H1 (cell line): ENCODE measurements around the gene MAB21L3. TPM values are rescaled to one million over a fixed set of nuclear protein-coding genes. Genes with fewer than 3 reads are reported as not detected.

Experiments used
- CTCF ChIA-PET: fragments of 300-600 bp; sonication (Branson Sonifier 250); formaldehyde crosslinking; loops from one replicate; lab custom pipeline; 2021; ENCODE audit not compliant: partially characterized antibody; lab: Charles Lee
- POLR2A ChIA-PET: fragments of 300-600 bp; sonication (Branson Sonifier 250); formaldehyde crosslinking; loops from one replicate; lab custom pipeline; 2021; ENCODE audit warnings: inconsistent platforms; ENCODE audit not compliant: partially characterized antibody; lab: Charles Lee
- DNase-seq, 2 experiments: peaks; one replicate each; pipeline versions ENCODE4 v3.0.0 to v3.0.0-alpha.2; 2010 to 2022; ENCODE audit warnings: low spot score in 2 of 2, low read depth in 1 of 2, mixed read lengths in 1 of 2
- FAIRE-seq: peaks from 2 replicates; lab custom pipeline; 2011; peaks lifted over from hg19 to GRCh38; lab: Jason Lieb, UNC
- H2AFZ ChIP-seq: 2 replicates; pipeline ENCODE4 v1.8.1; 2012; ENCODE audit warnings: low read length, inconsistent platforms
- H2AK5ac ChIP-seq: 2 replicates; pipeline ENCODE4 v1.6.1; 2013; ENCODE audit warnings: low read depth, low read length
- H2BK120ac ChIP-seq: replicated peaks from 2 replicates; pipeline ENCODE3; 2013; ENCODE audit warnings: low read depth, low read length, inconsistent platforms
- H2BK12ac ChIP-seq: 2 replicates; pipeline ENCODE4 v1.6.1; 2013; ENCODE audit warnings: low read depth, low read length
- H2BK15ac ChIP-seq: 2 replicates; pipeline ENCODE4 v1.6.1; 2013; ENCODE audit warnings: low read length
- H2BK20ac ChIP-seq: 2 replicates; pipeline ENCODE4 v1.6.1; 2013; ENCODE audit warnings: low read length
- H2BK5ac ChIP-seq: 2 replicates; pipeline ENCODE4 v1.6.1; 2013; ENCODE audit warnings: low read depth, low read length
- H3K14ac ChIP-seq: 2 replicates; pipeline ENCODE4 v1.6.1; 2013; ENCODE audit warnings: inconsistent platforms; ENCODE audit not compliant: insufficient read length
- H3K18ac ChIP-seq: 2 replicates; pipeline ENCODE4 v1.6.1; 2013; ENCODE audit warnings: low read length; ENCODE audit errors: extremely low read depth
- H3K23ac ChIP-seq: 2 replicates; pipeline ENCODE4 v1.6.1; 2013; ENCODE audit warnings: inconsistent platforms; ENCODE audit not compliant: insufficient read length
- H3K23me2 ChIP-seq: 2 replicates; pipeline ENCODE4 v1.6.1; 2013; ENCODE audit warnings: low read depth, low read length
- H3K27ac ChIP-seq: 2 replicates; pipeline ENCODE4 v1.6.1; 2011; ENCODE audit warnings: low read depth, low read length, inconsistent platforms
- H3K27me3 ChIP-seq, 4 experiments: replicated peaks in 1 of 4; 1 replicate in 1 of 4; 2 replicates in 3 of 4; pipeline versions ENCODE4 v1.6.1 to v1.8.1; 2011 to 2013; ENCODE audit warnings: low read length in 3 of 4, mild to moderate bottlenecking in 3 of 4, inconsistent platforms in 2 of 4, mixed read lengths in 2 of 4, moderate library complexity in 1 of 4; ENCODE audit not compliant: control insufficient read depth in 3 of 4, insufficient read depth in 3 of 4; ENCODE audit errors: extremely low read depth in 1 of 4
- H3K36me3 ChIP-seq, 4 experiments: 2 replicates each; pipeline versions ENCODE4 v1.6.1 to v1.8.1; 2011 to 2013; ENCODE audit warnings: mild to moderate bottlenecking in 4 of 4, low read length in 3 of 4, moderate library complexity in 2 of 4, control low read depth in 1 of 4, inconsistent platforms in 1 of 4; ENCODE audit not compliant: insufficient read depth in 4 of 4, control insufficient read depth in 2 of 4
- H3K4ac ChIP-seq: replicated peaks from 2 replicates; pipeline ENCODE3; 2013; ENCODE audit warnings: low read length, low read depth, mixed read lengths, inconsistent platforms; ENCODE audit not compliant: insufficient read length
- H3K4me1 ChIP-seq, 4 experiments: replicated peaks in 1 of 4; 1 replicate in 1 of 4; 2 replicates in 3 of 4; pipeline versions ENCODE4 v1.6.1 to v1.8.1; 2011 to 2013; ENCODE audit warnings: low read length in 3 of 4, inconsistent platforms in 2 of 4, mixed read lengths in 1 of 4; ENCODE audit not compliant: insufficient read depth in 4 of 4, control insufficient read depth in 3 of 4
- H3K4me2 ChIP-seq, 2 experiments: 2 replicates each; pipeline versions ENCODE4 v1.6.1 to v1.8.1; 2011 to 2013; ENCODE audit warnings: low read depth in 2 of 2, low read length in 2 of 2, control low read depth in 1 of 2, inconsistent platforms in 1 of 2, mild to moderate bottlenecking in 1 of 2; ENCODE audit not compliant: insufficient read depth in 1 of 2
- H3K4me3 ChIP-seq, 4 experiments: fragments of 200-600, 300-600 bp in 1 of 4; sonication (generic), shearing (Covaris generic), sonication (Bioruptor Twin) in 1 of 4; 2 replicates each; pipeline versions ENCODE4 v1.5.1 to v1.8.1; 2011 to 2016; ENCODE audit warnings: low read length in 4 of 4, low read depth in 3 of 4, control low read depth in 2 of 4, inconsistent platforms in 2 of 4, mild to moderate bottlenecking in 2 of 4, mixed read lengths in 1 of 4, moderate library complexity in 1 of 4; ENCODE audit not compliant: insufficient read depth in 2 of 4; ENCODE audit errors: extremely low read depth in 1 of 4
- H3K56ac ChIP-seq: replicated peaks from 2 replicates; pipeline ENCODE3; 2013; ENCODE audit warnings: low read depth, mild to moderate bottlenecking, mixed read lengths, low read length, inconsistent platforms; ENCODE audit not compliant: insufficient read length
- H3K79me1 ChIP-seq: 2 replicates; pipeline ENCODE4 v1.6.1; 2013; ENCODE audit warnings: low read depth, low read length, control low read depth
- H3K79me2 ChIP-seq, 2 experiments: 2 replicates each; pipeline versions ENCODE4 v1.6.1 to v1.8.1; 2012 to 2013; ENCODE audit warnings: low read length in 2 of 2, mild to moderate bottlenecking in 2 of 2, inconsistent platforms in 1 of 2; ENCODE audit not compliant: insufficient read depth in 2 of 2, control insufficient read depth in 1 of 2
- H3K9ac ChIP-seq, 4 experiments: replicated peaks in 1 of 4; 1 replicate in 1 of 4; 2 replicates in 3 of 4; pipeline versions ENCODE4 v1.6.1 to v1.8.1; 2011 to 2013; ENCODE audit warnings: low read depth in 3 of 4, low read length in 3 of 4, control low read depth in 2 of 4, mild to moderate bottlenecking in 2 of 4, moderate library complexity in 2 of 4, inconsistent platforms in 1 of 4; ENCODE audit errors: extremely low read depth in 1 of 4
- H3K9me3 ChIP-seq, 2 experiments: 2 replicates each; pipeline versions ENCODE4 v1.6.1 to v1.8.1; 2012 to 2013; ENCODE audit warnings: mild to moderate bottlenecking in 2 of 2, moderate library complexity in 2 of 2, control low read depth in 1 of 2, inconsistent platforms in 1 of 2, low read depth in 1 of 2, low read length in 1 of 2, mixed read lengths in 1 of 2; ENCODE audit not compliant: insufficient read depth in 2 of 2
- H4K20me1 ChIP-seq, 2 experiments: replicated peaks in 1 of 2; 2 replicates each; pipeline versions ENCODE3 to v1.8.1; 2011 to 2013; ENCODE audit warnings: inconsistent platforms in 2 of 2, low read length in 2 of 2, mild to moderate bottlenecking in 1 of 2; ENCODE audit not compliant: insufficient read depth in 2 of 2, control insufficient read depth in 1 of 2
- H4K5ac ChIP-seq: 2 replicates; pipeline ENCODE4 v1.6.1; 2013; ENCODE audit warnings: low read length, low read depth, mixed read lengths, inconsistent platforms; ENCODE audit not compliant: insufficient read length
- H4K8ac ChIP-seq: 2 replicates; pipeline ENCODE4 v1.8.0; 2013; ENCODE audit warnings: mild to moderate bottlenecking, moderate library complexity, low read length, inconsistent platforms; ENCODE audit not compliant: insufficient read depth; ENCODE audit errors: extremely low read depth
- H4K91ac ChIP-seq: replicated peaks from 2 replicates; pipeline ENCODE3; 2013; ENCODE audit warnings: low read length, mixed read lengths, inconsistent platforms; ENCODE audit not compliant: insufficient read length
- CREB1 ChIP-seq: IDR thresholded peaks from 2 replicates; pipeline ENCODE4 v1.6.1; 2012; ENCODE audit warnings: inconsistent platforms
- NRF1 ChIP-seq: IDR thresholded peaks from 2 replicates; pipeline ENCODE4 v1.6.1; 2011; ENCODE audit warnings: mild to moderate bottlenecking, low read depth, low read length, improper control_type of control experiment
- PHF8 ChIP-seq: fragments of 200-600 bp; sonication (generic); conservative IDR thresholded peaks from 2 replicates; pipeline ENCODE4 v1.7.1; 2012; ENCODE audit warnings: low read depth, mild to moderate bottlenecking, inconsistent platforms, low read length, moderate library complexity
- POLR2A ChIP-seq, 2 experiments: IDR thresholded peaks; 1 replicate in 1 of 2; 2 replicates in 1 of 2; pipeline ENCODE4 v1.6.1; 2011; ENCODE audit warnings: low read depth in 2 of 2, low read length in 2 of 2, mild to moderate bottlenecking in 2 of 2; ENCODE audit errors: control extremely low read depth in 1 of 2
- RBBP5 ChIP-seq: IDR thresholded peaks from 2 replicates; pipeline ENCODE4 v1.7.1; 2012; ENCODE audit warnings: low read depth, mild to moderate bottlenecking, inconsistent platforms, low read length, moderate library complexity, borderline replicate concordance
- SRF ChIP-seq: IDR thresholded peaks from 2 replicates; pipeline ENCODE4 v1.6.1; 2011; ENCODE audit warnings: mild to moderate bottlenecking, low read depth, low read length, moderate library complexity
- TBP ChIP-seq: IDR thresholded peaks from 2 replicates; pipeline ENCODE4 v1.6.1; 2011; ENCODE audit warnings: low read depth, low read length, improper control_type of control experiment
- WGBS, 2 experiments: shearing (Covaris generic) in 1 of 2; methylation state at CpG; one replicate each; pipeline versions ENCODE4 v1.1.6 to v1.1.7; 2013 to 2015; ENCODE audit warnings: low lambda C conversion rate in 2 of 2, mixed read lengths in 2 of 2, inconsistent platforms in 1 of 2, low coverage in 1 of 2, missing lambda C conversion rate in 1 of 2; ENCODE audit not compliant: insufficient replicate concordance in 2 of 2, insufficient coverage in 1 of 2, insufficient read length in 1 of 2; ENCODE audit errors: extremely low coverage in 1 of 2, missing lambda C conversion rate in 1 of 2; 5-methylcytosine and 5-hydroxymethylcytosine counted together
- polyA plus RNA-seq, 7 experiments: library from polyadenylated mRNA; depleted of rRNA in 3 of 7; stranded (reverse) in 5 of 7; unstranded in 2 of 7; fragments of >200 nt in 5 of 7; fragments of 200-250 nt in 2 of 7; gene quantifications; 1 replicate in 5 of 7; 2 replicates in 1 of 7; 4 replicates in 1 of 7; pipeline versions ENCODE4 v1.2.1 to v1.2.3, GENCODE V29; 2011 to 2013; ENCODE audit warnings: missing spikeins in 2 of 7, mixed read lengths in 2 of 7
- total RNA-seq: library from RNA; stranded (reverse); fragmentation: NEBNext Ultra II Directional; extraction: Animal tissue kit (Norgen Biotek cat#: 25700); gene quantifications from 2 replicates; pipeline ENCODE4 v1.2.1, GENCODE V29; 2021

MAB21L3 gene
- total and polyA plus RNA-seq, 2 of the 8 experiments (the other 6 are each of a cell fraction or from before 2014, with no cell fraction given) = not detected

DNA sequence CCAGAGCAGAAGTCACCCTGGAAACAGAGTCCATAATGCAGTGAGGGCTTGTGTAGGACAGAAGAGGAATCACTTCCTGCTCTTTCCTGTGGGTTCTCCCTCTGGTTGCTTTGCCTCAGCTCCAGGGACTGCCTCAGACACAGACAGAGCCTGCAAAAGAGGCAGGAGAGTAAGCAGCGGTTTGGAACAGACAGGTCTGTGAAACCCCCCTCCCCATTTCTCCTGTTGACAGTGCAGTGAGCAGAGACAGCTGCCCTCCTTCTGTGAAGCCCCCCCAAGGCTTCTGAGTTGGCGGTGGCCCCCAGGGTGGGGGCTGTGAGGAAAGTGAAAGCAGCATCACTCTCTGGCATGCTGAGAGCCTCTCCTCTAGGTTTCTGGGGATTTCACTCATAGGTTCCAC is 53.0 kb downstream of the MAB21L3 start:
- no peak overlapping the region for H3K9ac ChIP-seq
- no peaks in the 10 kb centered on the region for H3K79me2 ChIP-seq
- H2AFZ ChIP-seq = peak overlapping the region; percentile 55; the same call in 1 of the 2 replicates
- POLR2A ChIA-PET = no interaction called here
- no peak overlapping the region for H3K23ac ChIP-seq
- H3K79me1 ChIP-seq = no peaks in the 10 kb centered on the region; the same call in 1 of the 2 replicates
- no peak overlapping the region for H2BK5ac ChIP-seq
- no peak overlapping the region for H2BK15ac ChIP-seq
- H4K20me1 ChIP-seq = no peaks in the 10 kb centered on the region
- no peaks in the 10 kb centered on the region for H3K36me3 ChIP-seq
- CTCF ChIA-PET = interaction anchor here (1.7 to 2.4 kb wide), 5 partner anchors 10 to 212 kb away, joined by 5 to 9 read pairs (median 7); no protein-coding TSS in a partner anchor
- 83% methylated on average over 2 of the region's 2 CpGs; no CpG with 5 or more reads in 1 of the 2 experiments for WGBS, 2 experiments
- no peak overlapping the region for H3K4ac ChIP-seq
- H3K14ac ChIP-seq = no peak overlapping the region
- FAIRE-seq = no peak
- no peak for DNase-seq
- H3K9me3 ChIP-seq = no peaks in the 10 kb centered on the region
- H2AK5ac ChIP-seq = no peak overlapping the region
- no peak overlapping the region for H3K4me2 ChIP-seq
- no peak overlapping the region for H3K18ac ChIP-seq
- H3K27me3 ChIP-seq = peaks cover 0 to 20% (median 14%) of the 10 kb centered on the region in 4 experiments; a peak in 6 of 7 replicates
- no peak overlapping the region for H3K56ac ChIP-seq
- no peak for TF ChIP-seq NRF1
- TF ChIP-seq RBBP5 = no peak
- TF ChIP-seq SRF = no peak
- TF ChIP-seq CREB1 = no peak
- no peak for TF ChIP-seq POLR2A (IDR thresholded peaks at IDR 0.05; ENCODE audit: control extremely low read depth in 1 of 2, low read depth in 2 of 2, low read length in 2 of 2)
- TF ChIP-seq PHF8 = no peak
- no peak for TF ChIP-seq TBP
- H3K27ac ChIP-seq = no peak overlapping the region
- no peak overlapping the region for H4K5ac ChIP-seq
- H4K91ac ChIP-seq = no peak overlapping the region
- H3K23me2 ChIP-seq = peaks cover 8% of the 10 kb centered on the region; the same call in 1 of the 2 replicates
- no peak overlapping the region for H4K8ac ChIP-seq
- H2BK20ac ChIP-seq = 0 out of 2 replicates have a peak overlapping the region, but pooled peaks have one; percentile 15
- H2BK120ac ChIP-seq = no peak overlapping the region
- no peak overlapping the region for H3K4me3 ChIP-seq
- no peak overlapping the region for H2BK12ac ChIP-seq
- peaks cover 3 to 9% (median 6%) of the 10 kb centered on the region in 4 experiments for H3K4me1 ChIP-seq
